Rectal smooth muscle tissue (tissue), 1 donor: Measurements from ENCODE around the gene TCF7L2.

Source experiments
- H3K27ac ChIP-seq: one replicate; pipeline ENCODE4 v1.7.0; 2013; ENCODE audit warnings: low read depth, low read length, inconsistent platforms
- H3K27me3 ChIP-seq: one replicate; pipeline ENCODE4 v1.7.0; 2013; ENCODE audit warnings: low read length; ENCODE audit not compliant: control insufficient read depth, insufficient read depth
- H3K36me3 ChIP-seq: one replicate; pipeline ENCODE4 v1.7.0; 2013; ENCODE audit warnings: low read length; ENCODE audit not compliant: control insufficient read depth, insufficient read depth
- H3K4me1 ChIP-seq: one replicate; pipeline ENCODE4 v1.7.0; 2013; ENCODE audit warnings: low read length; ENCODE audit not compliant: control insufficient read depth, insufficient read depth
- H3K4me3 ChIP-seq: one replicate; pipeline ENCODE4 v1.7.0; 2013; ENCODE audit warnings: low read length
- H3K9ac ChIP-seq: one replicate; pipeline ENCODE4 v1.7.0; 2013; ENCODE audit warnings: low read length

Gene TCF7L2

GRCh38 chr10:113080061-113080924, 130.2 kb downstream of the TCF7L2 start:
- no peak overlapping the region for H3K9ac ChIP-seq
- H3K36me3 ChIP-seq: no peaks in the 10 kb centered on the region
- H3K4me1 ChIP-seq: peaks cover 8% of the 10 kb centered on the region
- H3K27me3 ChIP-seq: no peaks in the 10 kb centered on the region
- H3K27ac ChIP-seq: no peak overlapping the region
- no peak overlapping the region for H3K4me3 ChIP-seq

GRCh38 chr10:113080925-113081229, 130.8 kb downstream of the TCF7L2 start:
- Histone ChIP-seq H3K27me3 (no peaks in the 10 kb centered on the region), H3K4me3 (no peak overlapping the region), H3K27ac (no peak overlapping the region), H3K9ac (no peak overlapping the region), H3K36me3 (no peaks in the 10 kb centered on the region), H3K4me1 (peaks cover 8% of the 10 kb centered on the region)

- H3K27me3 ChIP-seq: no peaks in the 10 kb centered on the region
- H3K36me3 ChIP-seq: no peaks in the 10 kb centered on the region
- H3K9ac ChIP-seq: no peak overlapping the region
- H3K4me1 ChIP-seq: peaks cover 7% of the 10 kb centered on the region
- no peak overlapping the region for H3K27ac ChIP-seq
- no peak overlapping the region for H3K4me3 ChIP-seq
These were observed 134.0 kb downstream of the TCF7L2 start for GRCh38 chr10:113084031-113084430.

- peaks cover 7% of the 10 kb centered on the region for H3K4me1 ChIP-seq
- H3K27me3 ChIP-seq: no peaks in the 10 kb centered on the region
- no peak overlapping the region for H3K27ac ChIP-seq
- no peak overlapping the region for H3K9ac ChIP-seq
- H3K4me3 ChIP-seq: no peak overlapping the region
- no peaks in the 10 kb centered on the region for H3K36me3 ChIP-seq
These were observed 135.7 kb downstream of the TCF7L2 start for GRCh38 chr10:113085776-113086175.

- no peaks in the 10 kb centered on the region for H3K36me3 ChIP-seq
- H3K27ac ChIP-seq: no peak overlapping the region
- H3K9ac ChIP-seq: no peak overlapping the region
- H3K4me3 ChIP-seq: no peak overlapping the region
- H3K4me1 ChIP-seq: peaks cover 7% of the 10 kb centered on the region
- H3K27me3 ChIP-seq: no peaks in the 10 kb centered on the region
These were observed 136.2 kb downstream of the TCF7L2 start for GRCh38 chr10:113086282-113086681.

- H3K4me3 ChIP-seq: no peak overlapping the region
- no peak overlapping the region for H3K9ac ChIP-seq
- H3K27ac ChIP-seq: no peak overlapping the region
These were observed 137.3 kb downstream of the TCF7L2 start for GRCh38 chr10:113087165-113088029.

GRCh38 chr10:113088194-113088593, 138.1 kb downstream of the TCF7L2 start:
- Histone ChIP-seq H3K27me3 (no peaks in the 10 kb centered on the region), H3K4me1 (peaks cover 11% of the 10 kb centered on the region), H3K27ac (no peak overlapping the region), H3K36me3 (no peaks in the 10 kb centered on the region), H3K4me3 (no peak overlapping the region), H3K9ac (no peak overlapping the region)

More at GRCh38 chr10:113087165-113088029, 137.3 kb downstream of the TCF7L2 start:
- Histone ChIP-seq H3K4me1 (peaks cover 7% of the 10 kb centered on the region), H3K36me3 (no peaks in the 10 kb centered on the region), H3K27me3 (no peaks in the 10 kb centered on the region)

- Histone ChIP-seq H3K27ac (no peak overlapping the region), H3K27me3 (no peaks in the 10 kb centered on the region), H3K4me3 (no peak overlapping the region), H3K4me1 (peaks cover 11% of the 10 kb centered on the region), H3K36me3 (no peaks in the 10 kb centered on the region), H3K9ac (no peak overlapping the region)
These were observed 139.5 kb downstream of the TCF7L2 start for GRCh38 chr10:113089551-113089950.

- no peak overlapping the region for H3K4me3 ChIP-seq
- no peak overlapping the region for H3K9ac ChIP-seq
- H3K27me3 ChIP-seq: no peaks in the 10 kb centered on the region
- H3K36me3 ChIP-seq: no peaks in the 10 kb centered on the region
- H3K27ac ChIP-seq: no peak overlapping the region
- H3K4me1 ChIP-seq: peaks cover 22% of the 10 kb centered on the region
These were observed 141.9 kb downstream of the TCF7L2 start for GRCh38 chr10:113091920-113092319.

GRCh38 chr10:113093188-113094113, 143.4 kb downstream of the TCF7L2 start:
- peaks cover 19% of the 10 kb centered on the region for H3K4me1 ChIP-seq
- no peak overlapping the region for H3K4me3 ChIP-seq
- no peak overlapping the region for H3K9ac ChIP-seq
- H3K36me3 ChIP-seq: no peaks in the 10 kb centered on the region
- H3K27ac ChIP-seq: no peak overlapping the region
- no peaks in the 10 kb centered on the region for H3K27me3 ChIP-seq

- H3K4me3 ChIP-seq: no peak overlapping the region
- H3K4me1 ChIP-seq: peaks cover 22% of the 10 kb centered on the region
- H3K27me3 ChIP-seq: no peaks in the 10 kb centered on the region
- H3K36me3 ChIP-seq: no peaks in the 10 kb centered on the region
- no peak overlapping the region for H3K9ac ChIP-seq
- no peak overlapping the region for H3K27ac ChIP-seq
These were observed 144.1 kb downstream of the TCF7L2 start for GRCh38 chr10:113094114-113094486.
